CD4-positive, alpha-beta T cell (primary cell): ENCODE measurements around the gene AGAP1. TPM values are rescaled to one million over a fixed set of nuclear protein-coding genes. Genes with fewer than 3 reads are reported as not detected.

Experiments
- ATAC-seq: fragments of 200-7000 bp; cut with Tn5 transposase; one replicate; pipeline ENCODE4 v1.10.0; 2022; ENCODE audit warnings: mild to moderate bottlenecking; ENCODE audit not compliant: poor library complexity
- CTCF ChIA-PET: fragments of 350-600 bp; sonication (Branson Sonifier 250); formaldehyde crosslinking; loops from one replicate; lab custom pipeline; 2021; ENCODE audit warnings: antibody characterized with exemption, inconsistent platforms; lab: Charles Lee
- POLR2A ChIA-PET: fragments of 350-600 bp; sonication (Branson Sonifier 250); formaldehyde crosslinking; loops from one replicate; lab custom pipeline; 2021; ENCODE audit warnings: antibody characterized with exemption, inconsistent platforms; lab: Charles Lee
- DNase-seq, 14 experiments: peaks; one replicate each; pipeline ENCODE4 v3.0.0-alpha.2; 2013 to 2020; ENCODE audit warnings: mixed read lengths in 2 of 14
- H3K27ac ChIP-seq, 2 donors: one replicate each; pipeline versions ENCODE4 v1.5.1 to v1.7.0; 2013; ENCODE audit warnings: low read length in 2 of 2, low read depth in 1 of 2, mild to moderate bottlenecking in 1 of 2
- H3K27me3 ChIP-seq, 2 experiments: 1 replicate in 1 of 2; 2 replicates in 1 of 2; pipeline versions ENCODE4 v1.6.1 to v1.7.0; 2013; ENCODE audit warnings: low read length in 2 of 2, control low read depth in 1 of 2, mild to moderate bottlenecking in 1 of 2, moderate library complexity in 1 of 2; ENCODE audit not compliant: insufficient read depth in 2 of 2, control insufficient read depth in 1 of 2
- H3K36me3 ChIP-seq: one replicate; pipeline ENCODE4 v1.6.1; 2013; ENCODE audit warnings: low read length, control low read depth; ENCODE audit not compliant: insufficient read depth
- H3K4me1 ChIP-seq: one replicate; pipeline ENCODE4 v1.6.1; 2013; ENCODE audit warnings: low read length, control low read depth; ENCODE audit not compliant: insufficient read depth
- H3K4me3 ChIP-seq: one replicate; pipeline ENCODE4 v1.5.1; 2013; ENCODE audit warnings: mild to moderate bottlenecking, low read length, moderate library complexity
- H3K9me3 ChIP-seq, 2 experiments: 1 replicate in 1 of 2; 2 replicates in 1 of 2; pipeline versions ENCODE4 v1.6.1 to v1.7.0; 2013; ENCODE audit warnings: low read length in 2 of 2, mild to moderate bottlenecking in 2 of 2, control low read depth in 1 of 2, moderate library complexity in 1 of 2; ENCODE audit not compliant: control insufficient read depth in 1 of 2, insufficient read depth in 1 of 2
- H3K27ac Mint-ChIP-seq: one replicate; pipeline ENCODE4 v1.8.0; 2020; ENCODE audit warnings: mixed read lengths
- H3K27me3 Mint-ChIP-seq: one replicate; pipeline ENCODE4 v1.8.0; 2021; ENCODE audit warnings: mixed read lengths
- H3K36me3 Mint-ChIP-seq: one replicate; pipeline ENCODE4 v1.8.0; 2021; ENCODE audit warnings: low read depth, mixed read lengths
- H3K4me1 Mint-ChIP-seq: one replicate; pipeline ENCODE4 v1.8.0; 2021; ENCODE audit warnings: low read depth, mixed read lengths
- H3K4me3 Mint-ChIP-seq: one replicate; pipeline ENCODE4 v1.8.0; 2020; ENCODE audit warnings: mild to moderate bottlenecking, mixed read lengths
- H3K9me3 Mint-ChIP-seq: one replicate; pipeline ENCODE4 v1.8.0; 2020; ENCODE audit warnings: mixed read lengths
- intact Hi-C, 2 experiments: fragments of 100-400 bp; cut with DNase I in 1 of 2; cut with micrococcal nuclease in 1 of 2; formaldehyde crosslinking; loops; one replicate each; pipeline versions ENCODE4 v1.15.1 to v1.9.0; 2023 to 2025; cut with DNase I, micrococcal nuclease
- total RNA-seq, 174 experiments: library from RNA in 2 of 174; stranded (reverse) in 2 of 174; gene quantifications; one replicate each; pipeline ENCODE4 v1.2.3 and lab custom pipeline; 2021 to 2026
- TF ChIP-seq, protein P1 (sequence below): fragments of 200-600 bp; IDR thresholded peaks from one replicate; pipeline ENCODE4 v1.8.0; 2022; ENCODE audit warnings: antibody characterized with exemption, mild to moderate bottlenecking

AGAP1 gene
- total RNA-seq, 2 experiments from 2014 or later, result 2.6 to 3.1 TPM

GRCh38 chr2:235776531-235776930 is 282.7 kb downstream of the AGAP1 start:
- Mint-ChIP-seq H3K9me3 (no peaks in the 10 kb centered on the region), H3K36me3 (no peaks in the 10 kb centered on the region), H3K4me3 (no peak overlapping the region), H3K4me1 (no peaks in the 10 kb centered on the region), H3K27me3 (peaks cover 36% of the 10 kb centered on the region), H3K27ac (no peak overlapping the region)
- no peak overlapping the region for H3K4me3 ChIP-seq
- CTCF ChIA-PET, result no interaction called here
- H3K9me3 ChIP-seq, result no peaks in the 10 kb centered on the region
- POLR2A ChIA-PET, result no interaction called here
- no peaks in the 10 kb centered on the region for H3K36me3 ChIP-seq
- H3K27me3 ChIP-seq, result no peaks in the 10 kb centered on the region
- TF ChIP-seq, protein P1, sequence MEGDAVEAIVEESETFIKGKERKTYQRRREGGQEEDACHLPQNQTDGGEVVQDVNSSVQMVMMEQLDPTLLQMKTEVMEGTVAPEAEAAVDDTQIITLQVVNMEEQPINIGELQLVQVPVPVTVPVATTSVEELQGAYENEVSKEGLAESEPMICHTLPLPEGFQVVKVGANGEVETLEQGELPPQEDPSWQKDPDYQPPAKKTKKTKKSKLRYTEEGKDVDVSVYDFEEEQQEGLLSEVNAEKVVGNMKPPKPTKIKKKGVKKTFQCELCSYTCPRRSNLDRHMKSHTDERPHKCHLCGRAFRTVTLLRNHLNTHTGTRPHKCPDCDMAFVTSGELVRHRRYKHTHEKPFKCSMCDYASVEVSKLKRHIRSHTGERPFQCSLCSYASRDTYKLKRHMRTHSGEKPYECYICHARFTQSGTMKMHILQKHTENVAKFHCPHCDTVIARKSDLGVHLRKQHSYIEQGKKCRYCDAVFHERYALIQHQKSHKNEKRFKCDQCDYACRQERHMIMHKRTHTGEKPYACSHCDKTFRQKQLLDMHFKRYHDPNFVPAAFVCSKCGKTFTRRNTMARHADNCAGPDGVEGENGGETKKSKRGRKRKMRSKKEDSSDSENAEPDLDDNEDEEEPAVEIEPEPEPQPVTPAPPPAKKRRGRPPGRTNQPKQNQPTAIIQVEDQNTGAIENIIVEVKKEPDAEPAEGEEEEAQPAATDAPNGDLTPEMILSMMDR, result no peak
- no peak for ATAC-seq
- no peak overlapping the region for H3K27ac ChIP-seq
- no peak for DNase-seq
- H3K4me1 ChIP-seq, result no peaks in the 10 kb centered on the region
- intact Hi-C loops, result no loop called here

GRCh38 chr2:235779444-235779896 is 285.6 kb downstream of the AGAP1 start:
- Mint-ChIP-seq H3K36me3 (no peaks in the 10 kb centered on the region), H3K27me3 (peaks cover 36% of the 10 kb centered on the region), H3K4me3 (no peak overlapping the region), H3K9me3 (no peaks in the 10 kb centered on the region), H3K27ac (no peak overlapping the region), H3K4me1 (no peaks in the 10 kb centered on the region)
- CTCF ChIA-PET, result interaction anchor here (0.6 to 1.6 kb wide), 6 partner anchors 10 to 401 kb away, joined by 3 to 6 read pairs (median 4); no protein-coding TSS in a partner anchor
- TF ChIP-seq, protein P1, result peak; percentile 65
- DNase-seq, result peak; percentile 11 to 63 (median 39)
- Histone ChIP-seq H3K4me1 (no peaks in the 10 kb centered on the region), H3K36me3 (no peaks in the 10 kb centered on the region), H3K4me3 (no peak overlapping the region), H3K27ac (no peak overlapping the region), H3K9me3 (no peaks in the 10 kb centered on the region), H3K27me3 (no peaks in the 10 kb centered on the region)
- intact Hi-C loops, result loop anchor here in 1 of 2 experiments (2.0 kb wide), 1 partner anchor 401 kb away; no protein-coding TSS in a partner anchor
- peak; percentile 48 for ATAC-seq
- POLR2A ChIA-PET, result no interaction called here

GRCh38 chr2:235780401-235780800 is 286.6 kb downstream of the AGAP1 start:
- Histone ChIP-seq H3K27ac (no peak overlapping the region), H3K27me3 (no peaks in the 10 kb centered on the region), H3K4me1 (no peaks in the 10 kb centered on the region), H3K36me3 (no peaks in the 10 kb centered on the region), H3K4me3 (no peak overlapping the region), H3K9me3 (no peaks in the 10 kb centered on the region)
- intact Hi-C loops, result no loop called here
- no peaks in the 10 kb centered on the region for H3K4me1 Mint-ChIP-seq
- H3K36me3 Mint-ChIP-seq, result no peaks in the 10 kb centered on the region
- TF ChIP-seq, protein P1, result no peak
- POLR2A ChIA-PET, result no interaction called here
- no peak for ATAC-seq
- H3K9me3 Mint-ChIP-seq, result no peaks in the 10 kb centered on the region
- H3K4me3 Mint-ChIP-seq, result no peak overlapping the region
- H3K27me3 Mint-ChIP-seq, result peaks cover 36% of the 10 kb centered on the region
- no peak for DNase-seq
- CTCF ChIA-PET, result interaction anchor here (1.6 kb wide), 1 partner anchor 14 kb away, joined by 4 read pairs; no protein-coding TSS in a partner anchor
- no peak overlapping the region for H3K27ac Mint-ChIP-seq
